Daoy (cell line): ENCODE measurements around the gene CRB3. TPM values are rescaled to one million over a fixed set of nuclear protein-coding genes. Genes with fewer than 3 reads are reported as not detected.
"Not testable (repeated sequence)": the region's sequence is repeated elsewhere in the genome, so short reads cannot be mapped to it uniquely, and the experiment has no call there.

Source experiments
- DNase-seq: peaks from one replicate; pipeline ENCODE4 v3.0.0-alpha.2; 2015; ENCODE audit warnings: low read depth
- total RNA-seq: library from RNA; depleted of rRNA; stranded (reverse); fragments of >200 nt; shearing (Covaris generic); gene quantifications from 2 replicates; pipeline ENCODE4 v1.2.3, GENCODE V29; 2014

The CRB3 gene
- total RNA-seq, 1 experiment from 2014 or later: not detected

GRCh38 chr19:6491802-6492592 lies 27.9 kb downstream of the CRB3 start:
- no peak for DNase-seq

GRCh38 chr19:6494438-6495036 lies 30.5 kb downstream of the CRB3 start:
- DNase-seq: no peak

GRCh38 chr19:6495947-6496346 lies 31.9 kb downstream of the CRB3 start:
- no peak for DNase-seq

- no peak for DNase-seq
Observed at GRCh38 chr19:6498294-6499036, 34.4 kb downstream of the CRB3 start.

- DNase-seq: no peak
Observed at GRCh38 chr19:6499052-6499790, 35.1 kb downstream of the CRB3 start.

- no peak for DNase-seq
Observed at GRCh38 chr19:6500837-6501739, 37.0 kb downstream of the CRB3 start.

GRCh38 chr19:6501740-6502648 lies 37.9 kb downstream of the CRB3 start, which contains the start of gene TUBB4A:
TUBB4A (minus strand) TSS chr19:6502309; CDS start chr19:6502212, 97 bp downstream.
- DNase-seq: no peak

GRCh38 chr19:6503407-6504201 lies 39.5 kb downstream of the CRB3 start:
- no peak for DNase-seq

- DNase-seq: not testable (repeated sequence)
Observed at GRCh38 chr19:6508028-6508771, 44.1 kb downstream of the CRB3 start.

GRCh38 chr19:6509118-6509971 lies 45.3 kb downstream of the CRB3 start:
- no peak for DNase-seq

GRCh38 chr19:6510618-6511017 lies 46.5 kb downstream of the CRB3 start:
- DNase-seq: no peak

- DNase-seq: no peak
Observed at GRCh38 chr19:6514089-6514488, 50.0 kb downstream of the CRB3 start.

- no peak for DNase-seq
Observed at GRCh38 chr19:6514926-6515544, 51.0 kb downstream of the CRB3 start.

- DNase-seq: peak; percentile 96
Observed at GRCh38 chr19:6516018-6516658, 52.1 kb downstream of the CRB3 start.
